Breast epithelium (tissue), 3 donors: ENCODE results near the gene LYSMD1.

Experiments used
- CTCF ChIP-seq, 3 donors: fragments of 450-650 bp; IDR thresholded peaks; one replicate each; pipeline ENCODE4 v1.5.1; 2016 to 2017; ENCODE audit warnings: antibody characterized with exemption in 3 of 3, mild to moderate bottlenecking in 3 of 3, moderate library complexity in 3 of 3
- POLR2AphosphoS5 ChIP-seq, 3 donors: sonication (generic); formaldehyde crosslinking; IDR thresholded peaks; one replicate each; pipeline ENCODE4 v1.6.1; 2017; ENCODE audit warnings: antibody characterized with exemption in 3 of 3

- TF ChIP-seq POLR2AphosphoS5 (IDR thresholded peaks at IDR 0.05) (peak in 1 of 3 donors; percentile 7), CTCF (IDR thresholded peaks at IDR 0.05) (no peak)
These were observed 34.3 kb upstream of the LYSMD1 start for GRCh38 chr1:151199873-151200581.
